Measurements from ENCODE around the gene TRIM25. TPM values are rescaled to one million over a fixed set of nuclear protein-coding genes. Genes with fewer than 3 reads are reported as not detected.
"Not testable (repeated sequence)": the region's sequence is repeated elsewhere in the genome, so short reads cannot be mapped to it uniquely, and the experiment has no call there.

The TRIM25 gene
- 114 TPM for total RNA-seq
- long read RNA-seq, full-length matches to known transcripts, result 2 of 43 reads
- long read RNA-seq, partial matches to known transcripts, result 3 of 43 reads
- long read RNA-seq, other reads (novel, unspliced or antisense), result 38 of 43 reads

DNA sequence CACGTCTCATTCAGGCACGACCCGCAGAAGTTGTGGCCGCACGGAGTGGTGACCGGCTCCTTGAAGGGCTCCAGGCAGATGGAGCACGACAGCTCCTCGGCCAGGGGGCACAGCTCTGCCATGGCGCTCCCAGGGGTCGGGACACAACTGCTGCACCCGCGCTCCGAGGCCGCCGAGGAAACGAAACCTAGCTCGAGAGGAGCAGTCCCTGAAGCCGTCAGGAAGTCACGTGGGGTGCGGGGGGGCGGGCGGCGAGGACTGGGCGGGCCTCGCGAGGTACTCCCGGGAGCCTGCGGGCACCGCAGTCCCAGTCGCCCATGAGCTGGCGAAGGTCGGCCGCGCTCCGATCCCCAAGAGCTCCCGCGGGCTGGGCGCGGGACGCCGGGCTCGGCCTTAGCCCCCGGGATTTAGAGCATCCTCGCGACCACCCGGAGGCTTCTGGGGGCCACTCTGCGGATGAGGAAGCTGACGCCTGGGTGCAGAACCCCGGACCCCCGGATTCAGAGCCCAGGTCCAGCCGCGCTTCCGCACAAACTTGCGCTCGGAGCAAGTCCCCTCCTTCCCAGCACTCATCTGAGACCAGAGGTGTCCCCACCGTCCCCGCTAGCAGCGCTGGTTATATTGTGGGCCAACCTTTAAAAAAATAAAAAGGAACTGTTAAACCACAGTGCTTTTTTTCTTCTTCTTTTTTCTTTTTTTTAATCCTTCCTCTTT, at the start of gene TRIM25:
Gene TRIM25, minus strand, starts transcription at position 183 of the 714 bp plus-strand sequence. Its CDS starts 61 bp downstream, at position 122.
- peak; percentile 96 for DNase-seq (ENCODE audit: low spot score)

DNA sequence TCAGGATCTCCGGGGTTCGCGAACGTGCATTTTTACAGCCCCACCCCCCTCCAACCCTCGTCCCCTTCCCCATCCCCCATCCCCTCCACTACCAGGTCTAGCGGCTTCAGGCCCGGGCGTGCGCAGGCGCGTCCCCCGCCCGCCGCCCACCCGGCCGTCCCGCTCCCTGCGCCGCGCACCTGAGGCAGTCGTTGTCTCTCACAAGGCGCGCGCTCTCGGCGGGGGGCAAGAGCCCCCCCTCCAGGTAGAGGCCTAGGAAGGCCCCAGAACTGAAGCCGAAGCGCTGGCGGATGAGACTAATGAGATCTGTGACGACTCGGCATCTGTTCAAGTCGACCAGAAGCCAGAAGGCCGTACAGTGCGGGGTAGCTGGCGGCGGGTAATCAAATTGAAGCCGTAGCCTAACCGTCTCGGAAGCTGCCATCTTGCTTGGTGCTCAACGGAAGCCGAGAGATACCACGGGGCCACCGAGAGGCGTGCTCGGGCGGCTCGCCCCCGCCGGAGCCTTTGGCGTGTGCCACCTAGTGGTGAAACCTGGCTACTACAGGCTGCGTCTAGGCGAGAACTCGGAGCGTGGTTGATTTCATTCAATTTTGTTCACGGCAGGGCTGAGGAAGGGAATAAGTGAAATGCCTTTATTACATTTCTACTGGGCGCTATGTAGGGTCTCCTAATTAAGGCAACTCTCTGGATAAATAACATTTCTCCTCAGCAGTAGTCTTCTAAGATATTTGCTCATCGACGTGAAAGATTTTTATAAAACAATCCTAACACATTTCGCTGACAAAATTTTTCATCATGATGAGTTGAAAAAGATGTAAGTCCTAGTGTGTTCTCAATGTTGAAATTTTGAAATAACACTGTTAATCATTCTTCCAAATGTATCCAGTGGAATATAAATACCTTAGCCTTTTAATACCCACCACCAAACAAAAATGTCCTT, 47.0 kb upstream of the TRIM25 start, which contains the start of gene COIL:
Gene COIL, minus strand, starts transcription at position 455 of the 943 bp plus-strand sequence. Its CDS starts 31 bp downstream, at position 424.
- peak; percentile 97 for DNase-seq (ENCODE audit: low spot score)

GRCh38 chr17:56956992-56957391, 43.1 kb upstream of the TRIM25 start:
- DNase-seq (ENCODE audit: low spot score), result no peak

DNA sequence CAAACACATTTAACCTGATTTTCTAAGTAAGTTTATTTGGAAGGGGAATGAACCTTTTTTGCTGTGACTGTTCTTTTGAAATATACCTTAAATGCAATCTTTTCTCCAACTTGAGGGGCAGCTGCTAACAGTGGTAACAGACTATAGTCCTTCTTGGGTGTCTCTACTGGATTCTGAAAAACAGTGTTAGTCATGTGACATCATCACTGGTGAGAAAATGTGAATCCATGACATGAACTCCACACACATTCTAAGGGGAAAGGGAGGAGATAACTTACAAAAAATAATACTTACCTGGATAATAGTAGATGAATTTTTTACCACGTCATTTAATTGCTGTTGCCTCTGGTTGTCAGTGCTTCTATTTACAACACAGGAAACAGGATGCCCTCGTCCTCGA, 35.7 kb upstream of the TRIM25 start:
- DNase-seq (ENCODE audit: low spot score), result no peak

DNA sequence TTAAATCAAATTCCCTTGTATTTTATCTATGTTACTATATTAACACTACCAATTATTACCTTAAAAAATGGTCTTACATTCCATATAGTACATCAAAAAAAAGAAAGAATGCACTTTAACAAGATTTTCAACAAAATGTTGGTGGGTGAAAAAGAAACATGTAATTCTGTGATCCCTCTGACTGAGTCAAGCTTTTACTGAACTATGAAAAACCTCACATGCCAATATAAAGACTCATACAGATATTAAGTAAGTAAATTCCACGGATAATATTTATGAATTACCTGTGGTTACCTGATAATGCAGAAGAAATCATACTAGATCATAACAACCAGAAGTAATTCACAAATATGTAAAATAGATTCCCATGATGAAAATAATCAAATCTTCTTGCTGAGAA, 34.6 kb upstream of the TRIM25 start:
- DNase-seq (ENCODE audit: low spot score), result no peak

DNA sequence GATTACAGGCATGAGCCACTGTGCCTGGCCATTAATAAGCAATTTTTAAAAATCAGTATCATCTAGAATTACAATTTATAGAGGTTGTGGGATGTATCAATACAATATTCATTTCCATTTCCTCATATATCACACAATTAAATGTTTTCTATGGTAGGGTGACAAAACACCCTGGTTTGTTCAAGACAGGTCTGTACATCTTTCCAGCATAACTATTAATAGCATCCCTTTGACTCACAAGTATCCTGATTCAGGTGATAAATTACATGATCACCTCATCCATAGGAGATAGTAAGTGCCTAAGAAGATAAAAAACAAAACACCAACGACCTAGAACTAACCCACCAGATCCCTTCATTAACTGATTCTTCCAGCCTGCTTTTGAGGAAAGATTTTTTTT, 33.9 kb upstream of the TRIM25 start:
- DNase-seq (ENCODE audit: low spot score), result no peak

- DNase-seq (ENCODE audit: low spot score), result no peak
Observed at GRCh38 chr17:56945938-56946505, 32.2 kb upstream of the TRIM25 start.

DNA sequence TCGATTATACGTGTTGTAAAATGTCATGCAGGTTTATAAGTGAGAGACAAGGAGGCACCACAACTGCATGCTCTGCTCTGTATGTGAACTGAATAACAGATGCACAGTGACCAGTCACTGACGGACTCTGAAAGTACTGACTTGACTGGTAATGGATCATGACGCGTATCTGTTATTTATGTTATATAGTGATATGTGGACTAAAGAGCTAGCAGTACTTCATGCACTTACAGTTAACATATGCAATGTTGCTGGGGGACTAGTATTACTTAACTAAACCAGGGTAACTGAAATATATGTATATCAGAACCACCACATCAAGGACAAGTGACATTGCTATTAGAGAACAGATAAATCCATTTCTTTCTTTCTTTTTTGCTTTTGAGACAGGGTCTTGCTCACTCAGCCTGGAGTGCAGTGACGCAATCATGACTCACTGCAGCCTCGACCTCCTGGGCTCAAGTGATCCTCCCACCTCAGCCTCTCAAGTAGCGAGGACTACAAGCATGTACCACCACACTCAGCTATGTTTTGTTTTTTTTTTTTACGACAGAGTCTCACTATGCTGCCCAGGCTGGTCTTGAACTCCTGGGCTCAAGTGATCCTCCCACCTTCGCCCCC, 29.8 kb upstream of the TRIM25 start:
- no peak for DNase-seq (ENCODE audit: low spot score)

- no peak for DNase-seq (ENCODE audit: low spot score)
Observed at GRCh38 chr17:56939869-56940484, 26.1 kb upstream of the TRIM25 start.

GRCh38 chr17:56938206-56938605, 24.4 kb upstream of the TRIM25 start:
- DNase-seq (ENCODE audit: low spot score), result not testable (repeated sequence)

- no peak for DNase-seq (ENCODE audit: low spot score)
Observed at GRCh38 chr17:56937687-56938086, 23.8 kb upstream of the TRIM25 start.

- no peak for DNase-seq (ENCODE audit: low spot score)
Observed at GRCh38 chr17:56936697-56937322, 23.0 kb upstream of the TRIM25 start.

- DNase-seq (ENCODE audit: low spot score), result no peak
Observed at GRCh38 chr17:56935461-56935860, 21.6 kb upstream of the TRIM25 start.

- no peak for DNase-seq (ENCODE audit: low spot score)
Observed at GRCh38 chr17:56934280-56934679, 20.4 kb upstream of the TRIM25 start.

GRCh38 chr17:56933868-56934267, 20.0 kb upstream of the TRIM25 start:
- DNase-seq (ENCODE audit: low spot score), result no peak

DNA sequence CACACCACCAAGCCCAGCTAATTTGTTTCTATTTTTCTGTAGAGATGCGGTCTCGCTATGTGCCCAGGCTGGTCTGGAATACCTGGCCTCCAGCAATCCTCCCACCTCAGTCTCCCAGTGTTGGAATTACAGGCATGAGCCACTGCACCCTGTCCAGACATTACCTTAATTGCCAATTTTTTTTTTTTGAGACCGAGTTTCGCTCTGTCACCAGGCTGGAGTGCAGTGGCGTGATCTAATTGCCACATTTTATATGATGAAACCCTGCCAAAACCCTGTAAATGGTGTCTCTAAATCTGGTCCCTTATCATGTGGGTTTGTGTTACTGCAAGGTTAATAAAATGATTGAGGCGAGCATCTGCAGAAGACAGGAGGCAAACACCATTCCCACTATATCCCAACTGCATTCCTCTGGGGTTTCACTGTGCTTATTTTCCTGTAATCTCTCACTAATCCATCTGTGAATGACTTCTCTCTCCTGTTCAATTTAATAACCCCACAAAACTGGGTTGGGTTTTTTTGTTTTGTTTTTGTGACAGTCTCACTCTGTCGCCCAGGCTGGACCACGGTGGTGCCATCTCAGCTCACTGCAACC, 19.4 kb upstream of the TRIM25 start:
- DNase-seq (ENCODE audit: low spot score), result no peak

GRCh38 chr17:56930739-56931337, 17.0 kb upstream of the TRIM25 start:
- no peak for DNase-seq (ENCODE audit: low spot score)

DNA sequence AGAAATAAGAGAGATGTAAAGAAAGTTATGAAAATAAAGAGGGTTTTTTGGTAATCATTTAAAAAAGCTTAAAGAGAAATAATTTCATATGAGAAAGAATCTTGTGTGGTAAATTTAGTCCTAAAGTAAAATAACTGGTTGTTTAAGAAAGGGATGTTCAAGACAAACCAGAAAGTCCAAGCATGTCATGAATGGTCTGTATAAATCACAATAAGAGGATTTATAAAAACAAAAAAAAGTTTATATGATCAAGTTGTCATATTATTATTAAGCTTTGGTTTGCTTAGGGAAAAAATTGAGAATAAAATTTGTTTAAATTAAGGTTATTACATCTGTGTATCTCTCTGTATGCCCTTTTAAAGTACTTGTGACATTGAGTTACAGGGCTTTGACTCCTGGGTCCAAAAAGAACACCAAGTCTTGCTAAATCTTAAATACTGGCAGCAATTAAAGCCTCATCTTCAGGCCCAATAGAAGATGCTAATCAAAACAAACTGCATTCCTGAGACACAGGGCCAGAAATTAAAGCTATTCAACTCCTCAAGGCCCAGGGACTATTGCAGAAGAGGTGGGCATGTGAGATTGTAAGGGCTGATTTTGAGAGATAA, 15.6 kb upstream of the TRIM25 start:
- no peak for DNase-seq (ENCODE audit: low spot score)

DNA sequence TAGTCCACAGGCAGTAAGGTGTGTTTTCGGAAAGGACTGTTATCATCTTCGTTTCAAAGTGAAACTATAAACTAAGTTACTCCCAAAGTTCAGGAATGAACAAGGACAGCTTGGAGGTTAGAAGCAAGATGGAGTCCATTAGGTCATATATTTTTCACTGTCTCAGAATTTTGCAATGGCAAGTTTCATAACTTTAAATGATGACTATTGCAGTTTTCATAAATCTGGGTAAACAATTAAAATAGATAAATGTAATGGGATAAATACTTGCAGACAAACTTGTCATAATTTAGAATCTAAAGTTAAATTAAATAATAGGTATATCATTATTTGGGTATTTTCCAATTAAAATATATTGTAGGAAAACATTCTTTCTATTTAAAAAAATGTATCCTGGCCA, 14.7 kb upstream of the TRIM25 start:
- DNase-seq (ENCODE audit: low spot score), result no peak
